ENCODE results near the gene CHRNA9. TPM values are rescaled to one million over a fixed set of nuclear protein-coding genes. Genes with fewer than 3 reads are reported as not detected.

The CHRNA9 gene
- total RNA-seq, 4 donors from 2014 or later: not detected

GRCh38 chr4:40349561-40350198, 14.5 kb downstream of the CHRNA9 start:
- no peak for TF ChIP-seq CTCF (IDR thresholded peaks at IDR 0.05; ENCODE audit: low read depth)

- no peak for TF ChIP-seq CTCF (IDR thresholded peaks at IDR 0.05; ENCODE audit: low read depth)
Observed at GRCh38 chr4:40350627-40351227, 15.6 kb downstream of the CHRNA9 start.

GRCh38 chr4:40354158-40354557, 19.0 kb downstream of the CHRNA9 start:
- no peak for TF ChIP-seq CTCF (IDR thresholded peaks at IDR 0.05; ENCODE audit: low read depth)

GRCh38 chr4:40355131-40355530, 20.0 kb downstream of the CHRNA9 start:
- TF ChIP-seq CTCF (IDR thresholded peaks at IDR 0.05; ENCODE audit: low read depth): no peak

GRCh38 chr4:40357738-40358137, 22.6 kb downstream of the CHRNA9 start:
- no peak for TF ChIP-seq CTCF (IDR thresholded peaks at IDR 0.05; ENCODE audit: low read depth)

GRCh38 chr4:40361338-40361737, 26.2 kb downstream of the CHRNA9 start:
- no peak for TF ChIP-seq CTCF (IDR thresholded peaks at IDR 0.05; ENCODE audit: low read depth)

GRCh38 chr4:40363382-40363920, 28.3 kb downstream of the CHRNA9 start:
- TF ChIP-seq CTCF (IDR thresholded peaks at IDR 0.05; ENCODE audit: low read depth): no peak
